Smooth muscle cell (in vitro differentiated cells): ENCODE measurements around the gene TMEM45A. TPM values are rescaled to one million over a fixed set of nuclear protein-coding genes. Genes with fewer than 3 reads are reported as not detected.

Experiments
- DNase-seq: peaks from one replicate; lab custom pipeline; 2025; ENCODE audit not compliant: unreplicated experiment; lab: John Stamatoyannopoulos, UW
- H2AFZ ChIP-seq: fragments of 200-600 bp; sonication (generic); 2 replicates; pipeline ENCODE4 v1.6.0; 2016; ENCODE audit warnings: antibody characterized with exemption, low read depth, mild to moderate bottlenecking
- H3F3A ChIP-seq: fragments of 200-600 bp; sonication (generic); 2 replicates; pipeline ENCODE4 v1.6.0; 2017; ENCODE audit warnings: antibody characterized with exemption, low read depth
- H3K27ac ChIP-seq: fragments of 200-600 bp; sonication (generic); 2 replicates; pipeline ENCODE4 v1.5.1; 2016; ENCODE audit warnings: low read depth, mild to moderate bottlenecking
- H3K27me3 ChIP-seq: fragments of 200-600 bp; sonication (generic); 2 replicates; pipeline ENCODE4 v1.6.1; 2016; ENCODE audit warnings: low read depth, mild to moderate bottlenecking
- H3K36me3 ChIP-seq: fragments of 200-600 bp; sonication (generic); 2 replicates; pipeline ENCODE4 v1.5.1; 2016; ENCODE audit warnings: low read depth
- H3K4me1 ChIP-seq: fragments of 200-600 bp; sonication (generic); 2 replicates; pipeline ENCODE4 v1.5.1; 2016; ENCODE audit warnings: low read depth
- H3K4me2 ChIP-seq: fragments of 200-600 bp; sonication (generic); 2 replicates; pipeline ENCODE4 v1.6.0; 2016; ENCODE audit warnings: mild to moderate bottlenecking
- H3K4me3 ChIP-seq: fragments of 200-600 bp; sonication (generic); 2 replicates; pipeline ENCODE4 v1.5.1; 2016; ENCODE audit warnings: mild to moderate bottlenecking
- H3K79me2 ChIP-seq: fragments of 200-600 bp; sonication (generic); 2 replicates; pipeline ENCODE4 v1.6.0; 2016; ENCODE audit warnings: low read depth, mild to moderate bottlenecking
- H3K9ac ChIP-seq: fragments of 200-600 bp; sonication (generic); 2 replicates; pipeline ENCODE4 v1.6.0; 2016; ENCODE audit warnings: low read depth
- H3K9me3 ChIP-seq: fragments of 200-600 bp; sonication (generic); replicated peaks from 2 replicates; pipeline ENCODE4 v1.5.1; 2016; ENCODE audit warnings: low read depth
- H4K20me1 ChIP-seq: fragments of 200-600 bp; sonication (generic); 2 replicates; pipeline ENCODE4 v1.6.0; 2016; ENCODE audit warnings: low read depth
- CTCF ChIP-seq: fragments of 200-600 bp; sonication (generic); IDR thresholded peaks from 2 replicates; pipeline ENCODE4 v1.5.1; 2017; ENCODE audit warnings: borderline replicate concordance, mild to moderate bottlenecking, antibody characterized with exemption; ENCODE audit not compliant: insufficient read depth, poor library complexity, severe bottlenecking
- WGBS: methylation state at CpG from one replicate; pipeline ENCODE4 v1.1.7; 2016; ENCODE audit warnings: low lambda C conversion rate; 5-methylcytosine and 5-hydroxymethylcytosine counted together
- polyA plus RNA-seq: library from polyadenylated mRNA; unstranded; fragments of >200 nt; fragmentation: Nextera tagmentation; extraction: Ambion mirVana; gene quantifications from 2 replicates; pipeline ENCODE4 v1.2.1, GENCODE V29; 2016
- total RNA-seq: library from RNA; depleted of rRNA; stranded (reverse); fragments of >200 nt; gene quantifications from 2 replicates; pipeline ENCODE4 v1.2.3, GENCODE V29; 2014

Gene TMEM45A
- total and polyA plus RNA-seq, 2 experiments from 2014 or later: 209 to 280 TPM

GRCh38 chr3:100516838-100517237 lies 24.4 kb downstream of the TMEM45A start:
- H3K9ac ChIP-seq: no peak overlapping the region
- H3K27ac ChIP-seq: peak overlapping the region; percentile 39
- TF ChIP-seq CTCF: no peak
- H3K9me3 ChIP-seq: no peaks in the 10 kb centered on the region
- no peak overlapping the region for H2AFZ ChIP-seq
- H3F3A ChIP-seq: peaks cover 15% of the 10 kb centered on the region
- no peaks in the 10 kb centered on the region for H3K27me3 ChIP-seq
- H4K20me1 ChIP-seq: peaks cover 3% of the 10 kb centered on the region
- peaks cover 34% of the 10 kb centered on the region for H3K79me2 ChIP-seq
- no peaks in the 10 kb centered on the region for H3K36me3 ChIP-seq
- H3K4me1 ChIP-seq: no peaks in the 10 kb centered on the region
- no peak for DNase-seq
- H3K4me3 ChIP-seq: no peak overlapping the region
- 45% methylated on average over 4 of the region's 4 CpGs for WGBS
- H3K4me2 ChIP-seq: peak overlapping the region; percentile 8

- WGBS: 82% methylated on average over 6 of the region's 6 CpGs
- H3K36me3 ChIP-seq: no peaks in the 10 kb centered on the region
- peaks cover 3% of the 10 kb centered on the region for H4K20me1 ChIP-seq
- H3K4me3 ChIP-seq: no peak overlapping the region
- no peaks in the 10 kb centered on the region for H3K9me3 ChIP-seq
- H3K79me2 ChIP-seq: peaks cover 39% of the 10 kb centered on the region
- no peak overlapping the region for H3K4me2 ChIP-seq
- no peaks in the 10 kb centered on the region for H3K4me1 ChIP-seq
- peaks cover 15% of the 10 kb centered on the region for H3F3A ChIP-seq
- H3K9ac ChIP-seq: no peak overlapping the region
- no peaks in the 10 kb centered on the region for H3K27me3 ChIP-seq
- H3K27ac ChIP-seq: peak overlapping the region; percentile 39
- TF ChIP-seq CTCF: no peak
- no peak overlapping the region for H2AFZ ChIP-seq
- no peak for DNase-seq
These were observed 24.9 kb downstream of the TMEM45A start for GRCh38 chr3:100517276-100517675.

- H3K9me3 ChIP-seq: no peaks in the 10 kb centered on the region
- peak overlapping the region; percentile 44 for H3K4me2 ChIP-seq
- H3F3A ChIP-seq: peaks cover 15% of the 10 kb centered on the region
- no peaks in the 10 kb centered on the region for H3K27me3 ChIP-seq
- no peak for TF ChIP-seq CTCF
- H4K20me1 ChIP-seq: peaks cover 3% of the 10 kb centered on the region
- peaks cover 46% of the 10 kb centered on the region for H3K79me2 ChIP-seq
- no peak overlapping the region for H3K4me3 ChIP-seq
- H3K27ac ChIP-seq: peak overlapping the region; percentile 39
- H2AFZ ChIP-seq: no peak overlapping the region
- no peak for DNase-seq
- no peaks in the 10 kb centered on the region for H3K4me1 ChIP-seq
- H3K9ac ChIP-seq: no peak overlapping the region
- no peaks in the 10 kb centered on the region for H3K36me3 ChIP-seq
These were observed 25.8 kb downstream of the TMEM45A start for GRCh38 chr3:100518244-100518643.

GRCh38 chr3:100518983-100519382 lies 26.6 kb downstream of the TMEM45A start:
- H3K4me2 ChIP-seq: peak overlapping the region; percentile 44
- no peak overlapping the region for H3K9ac ChIP-seq
- no peak for DNase-seq
- no peak overlapping the region for H2AFZ ChIP-seq
- H3K27ac ChIP-seq: peak overlapping the region; percentile 39
- H3K27me3 ChIP-seq: no peaks in the 10 kb centered on the region
- no peak for TF ChIP-seq CTCF
- WGBS: 47% methylated on average over 4 of the region's 4 CpGs
- no peaks in the 10 kb centered on the region for H3K4me1 ChIP-seq
- H3K79me2 ChIP-seq: peaks cover 50% of the 10 kb centered on the region
- H3K9me3 ChIP-seq: no peaks in the 10 kb centered on the region
- no peaks in the 10 kb centered on the region for H3K36me3 ChIP-seq
- H3K4me3 ChIP-seq: no peak overlapping the region
- peaks cover 19% of the 10 kb centered on the region for H3F3A ChIP-seq
- peaks cover 3% of the 10 kb centered on the region for H4K20me1 ChIP-seq
